HFF-Myc (cell line): ENCODE measurements around the gene JTB.
"Not testable (repeated sequence)": the region's sequence is repeated elsewhere in the genome, so short reads cannot be mapped to it uniquely, and the experiment has no call there.

Experiments used
- DNase-seq: peaks from one replicate; pipeline ENCODE4 v3.0.0-alpha.2; 2011; ENCODE audit warnings: low read depth; ENCODE audit errors: extremely low read depth
- H3K4me3 ChIP-seq: replicated peaks from 2 replicates; pipeline ENCODE4 v1.5.1; 2011; ENCODE audit warnings: low read depth, mild to moderate bottlenecking, control low read depth, low read length
- CTCF ChIP-seq: IDR thresholded peaks from 2 replicates; pipeline ENCODE4 v1.5.1; 2012; ENCODE audit warnings: mild to moderate bottlenecking, low read depth, low read length, control low read depth; ENCODE audit errors: missing control alignments

The JTB gene

GRCh38 chr1:154006136-154006535 lies 28.7 kb upstream of the JTB start:
- no peak overlapping the region for H3K4me3 ChIP-seq
- TF ChIP-seq CTCF, result no peak
- no peak for DNase-seq

GRCh38 chr1:154000420-154000819 lies 22.9 kb upstream of the JTB start:
- no peak overlapping the region for H3K4me3 ChIP-seq
- TF ChIP-seq CTCF, result no peak
- DNase-seq, result no peak

GRCh38 chr1:153996882-153997281 lies 19.4 kb upstream of the JTB start:
- not testable (repeated sequence) for DNase-seq, H3K4me3 ChIP-seq

- no peak for TF ChIP-seq CTCF
- DNase-seq, result no peak
- no peak overlapping the region for H3K4me3 ChIP-seq
Observed at GRCh38 chr1:153995640-153996039, 18.2 kb upstream of the JTB start.

- no peak for TF ChIP-seq CTCF
- DNase-seq, result no peak
- no peak overlapping the region for H3K4me3 ChIP-seq
Observed at GRCh38 chr1:153995202-153995601, 17.7 kb upstream of the JTB start.

GRCh38 chr1:153991806-153992205 lies 14.3 kb upstream of the JTB start:
- peak overlapping the region; percentile 79 for H3K4me3 ChIP-seq
- DNase-seq, result no peak
- no peak for TF ChIP-seq CTCF

- DNase-seq, result no peak
- peak overlapping the region; percentile 79 for H3K4me3 ChIP-seq
- TF ChIP-seq CTCF, result no peak
Observed at GRCh38 chr1:153991151-153991630, 13.7 kb upstream of the JTB start.
